HG03520 (cell line): ENCODE data around the gene HIPK2.

Experiments
- ATAC-seq: cut with Tn5 transposase; IDR thresholded peaks from one replicate; pipeline ENCODE4 v1.9.1; 2021; ENCODE audit warnings: mild to moderate bottlenecking, moderate library complexity; ENCODE audit not compliant: unreplicated experiment

HIPK2 gene

DNA sequence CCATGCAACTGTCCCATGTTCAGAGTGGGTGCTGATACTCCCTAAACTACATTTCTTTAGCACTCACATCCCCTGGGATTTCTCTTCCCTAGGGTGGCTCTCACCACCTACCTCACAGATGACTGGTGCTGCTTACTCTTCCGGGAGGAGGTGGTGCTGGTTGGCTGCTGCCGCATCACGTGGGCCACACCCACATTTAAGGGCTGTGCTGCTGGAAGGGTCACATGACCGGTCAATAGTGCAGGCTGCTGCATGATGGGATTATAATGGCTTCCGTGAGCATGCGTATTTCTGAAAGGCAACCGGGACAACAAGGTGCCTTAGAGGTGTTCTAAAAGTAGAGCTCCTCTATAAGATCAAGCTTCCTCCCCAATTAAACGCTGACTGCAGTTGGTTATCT, 177.5 kb downstream of the HIPK2 start:
- no peak for ATAC-seq

DNA sequence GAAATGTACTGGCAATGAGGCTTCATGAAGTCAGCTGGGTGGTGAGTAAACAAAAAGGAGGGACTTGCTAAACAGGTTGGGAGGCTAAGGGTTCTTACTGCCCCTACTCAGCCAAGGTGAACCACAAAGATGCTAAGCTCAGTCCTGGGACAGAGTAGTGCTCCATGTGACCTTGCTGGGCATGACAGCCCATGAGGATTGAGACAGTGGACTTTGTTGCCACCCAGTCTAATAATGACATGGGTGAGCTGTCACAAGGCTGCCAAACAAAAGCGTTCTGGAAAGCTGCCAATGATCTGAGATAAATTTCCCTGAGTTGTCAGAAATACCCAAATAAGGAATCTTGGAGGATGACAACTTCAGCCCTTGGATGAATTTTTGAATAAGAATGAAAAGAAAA, 179.2 kb downstream of the HIPK2 start:
- ATAC-seq, result no peak

DNA sequence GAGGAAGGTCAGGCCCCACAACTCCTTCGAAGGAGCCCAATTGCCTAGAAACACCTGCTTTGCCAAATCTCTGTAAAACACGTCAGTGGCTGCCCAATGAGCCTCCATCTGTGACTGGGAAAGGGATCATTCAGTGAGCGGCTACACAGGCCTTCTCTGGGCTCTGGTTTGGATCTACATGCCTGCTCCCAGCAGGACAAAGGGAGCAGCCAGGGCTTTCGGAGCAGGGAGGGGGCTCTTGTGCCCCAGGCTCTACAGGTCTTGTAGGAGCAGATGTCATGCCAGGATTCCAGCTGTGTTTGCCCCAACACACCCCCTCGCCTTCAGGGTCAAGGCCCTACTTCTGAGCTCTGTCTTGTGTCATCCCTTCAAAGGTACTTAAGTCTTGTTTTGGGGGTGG, 180.8 kb downstream of the HIPK2 start:
- no peak for ATAC-seq

DNA sequence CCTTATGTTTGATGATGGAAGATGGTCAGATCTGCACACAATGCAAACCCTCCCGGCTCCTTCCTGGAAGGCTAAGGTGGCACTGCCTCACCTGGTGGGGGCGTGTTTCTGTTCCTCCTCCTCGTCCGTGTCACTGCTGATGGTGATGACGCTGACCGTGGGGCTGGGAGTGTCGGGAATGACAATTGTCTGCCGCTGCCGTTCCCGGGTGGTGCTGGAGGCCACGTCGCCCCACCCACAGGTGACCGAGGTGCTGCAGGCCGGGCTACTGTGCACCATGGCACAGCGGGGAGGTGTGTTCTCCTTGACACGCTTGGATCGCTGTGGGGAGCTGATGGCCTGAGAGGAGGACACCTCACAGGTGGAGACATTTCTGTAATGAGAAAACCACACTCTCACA, 181.2 kb downstream of the HIPK2 start:
- no peak for ATAC-seq

DNA sequence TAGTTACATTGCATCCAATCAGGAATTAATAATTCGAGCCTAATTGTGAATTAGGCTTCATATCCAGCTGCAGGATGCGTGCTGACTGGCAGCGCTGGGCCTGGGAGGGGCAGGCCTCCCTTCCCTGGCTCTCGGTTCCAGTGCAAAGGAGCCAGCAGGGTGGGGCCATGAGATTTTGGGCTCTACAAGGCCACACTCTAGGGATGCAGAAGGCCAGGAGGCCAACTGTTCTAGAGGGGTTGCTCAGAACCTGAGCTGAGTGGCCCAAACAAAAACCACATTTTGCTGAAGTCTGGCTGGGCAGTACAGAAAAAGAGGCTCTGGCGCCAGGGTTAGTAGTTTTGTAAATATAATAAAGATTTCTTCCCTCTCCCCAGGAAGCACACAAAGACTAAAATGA, 182.0 kb downstream of the HIPK2 start:
- no peak for ATAC-seq

DNA sequence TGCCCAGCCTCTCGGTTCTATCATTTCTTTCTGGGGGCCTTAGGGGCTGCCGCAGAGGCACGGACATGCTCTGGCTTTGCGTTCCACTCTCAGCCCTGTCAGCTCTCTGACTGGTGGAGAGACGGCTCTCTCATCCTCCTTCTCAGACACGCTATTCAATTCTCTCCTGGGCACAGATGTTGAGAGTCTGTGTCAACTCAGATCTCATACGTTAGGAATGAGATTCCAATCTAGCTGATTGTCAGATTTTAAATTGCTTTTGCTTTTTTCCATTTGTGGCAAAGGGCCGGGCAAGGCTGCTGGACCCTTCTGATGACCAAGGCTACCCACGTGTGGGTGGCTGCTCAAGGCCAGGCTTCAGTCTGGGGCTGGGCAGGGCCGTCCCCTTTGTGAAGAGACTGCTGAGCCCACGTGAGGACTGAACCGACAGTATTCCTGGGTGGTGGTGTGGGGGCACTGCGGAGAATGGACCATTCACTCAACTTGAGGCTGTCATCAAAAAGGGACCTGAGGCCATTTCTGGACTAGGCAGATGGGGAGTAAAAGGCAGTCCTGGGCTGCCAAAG, 182.8 kb downstream of the HIPK2 start:
- no peak for ATAC-seq

DNA sequence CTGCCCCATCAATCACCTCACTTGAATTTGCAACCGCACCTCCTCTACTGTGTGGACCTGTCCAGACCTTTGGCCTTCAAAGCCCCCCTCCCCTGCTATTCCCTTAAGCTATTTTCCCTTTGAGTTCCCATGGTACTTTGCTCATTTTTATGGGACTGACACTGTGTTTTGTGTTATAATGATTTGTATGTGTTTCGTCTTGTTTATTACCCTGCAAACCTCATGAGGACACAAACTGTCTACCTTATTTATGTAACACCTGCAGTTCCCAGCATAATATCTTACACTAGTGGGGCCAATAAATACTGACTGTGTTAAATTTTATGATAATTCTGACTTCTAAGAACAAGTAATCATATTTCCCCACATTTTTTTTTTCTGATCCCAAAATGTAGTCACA, 183.7 kb downstream of the HIPK2 start:
- ATAC-seq, result no peak

DNA sequence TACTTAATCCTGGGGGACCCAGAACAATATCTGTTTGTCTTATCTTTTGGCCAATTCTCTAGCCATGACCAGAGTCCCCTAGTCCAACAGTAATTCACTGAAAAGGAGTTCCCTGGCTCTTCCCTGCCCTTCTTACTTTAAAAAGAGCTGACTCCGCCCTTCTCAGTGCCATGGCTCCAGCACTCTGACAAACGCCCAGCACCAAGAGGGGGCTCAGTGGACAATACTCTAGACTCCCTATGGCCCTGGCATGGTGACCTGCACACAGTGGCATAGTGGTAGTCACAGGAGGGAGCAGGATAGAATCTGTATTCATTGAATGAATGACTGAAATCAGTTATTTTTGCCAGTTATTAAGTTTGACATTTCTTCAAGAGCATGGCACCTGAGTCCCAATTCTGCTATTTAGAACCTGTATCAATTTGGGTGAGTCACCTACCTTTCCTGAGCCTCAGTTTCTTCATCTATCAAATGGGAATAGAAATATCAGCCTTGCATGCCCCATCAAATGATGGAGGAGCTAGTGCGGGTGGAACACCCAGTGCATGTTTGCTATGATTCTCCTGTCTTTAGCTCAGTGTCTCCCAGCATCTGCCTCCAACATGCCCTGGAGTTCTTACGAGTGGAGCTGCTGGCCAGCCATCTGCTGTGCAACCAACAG, 184.9 kb downstream of the HIPK2 start:
- no peak for ATAC-seq

DNA sequence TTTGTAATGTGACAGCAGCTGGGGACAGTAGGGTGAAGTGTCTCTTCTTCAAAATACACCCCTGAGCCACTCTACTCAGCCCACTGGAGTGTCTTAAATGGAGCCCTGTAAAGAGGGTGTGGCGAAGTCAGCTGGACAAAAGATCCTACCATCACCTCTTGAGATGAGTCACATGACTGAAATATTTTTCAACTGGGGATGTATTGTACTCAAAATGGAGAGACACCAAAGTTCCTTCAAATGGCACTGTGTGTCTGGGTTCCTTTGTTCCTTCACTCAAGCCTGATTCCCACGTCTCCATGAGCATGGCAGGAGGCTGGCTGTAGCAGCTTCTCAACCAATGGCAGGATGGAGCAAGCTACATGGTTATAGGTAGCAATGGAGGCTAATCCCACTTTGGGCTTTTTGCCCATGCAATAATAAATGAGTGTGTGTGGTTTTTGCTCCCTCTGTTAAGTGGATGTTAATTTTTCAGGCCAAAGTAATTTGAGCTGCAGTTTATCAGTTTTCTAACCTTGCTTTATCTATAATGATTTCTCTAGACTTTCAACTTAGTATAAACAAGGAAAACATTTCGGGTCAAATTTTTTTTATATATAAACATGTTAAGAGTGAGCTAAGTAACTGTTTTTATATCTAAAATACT, 186.1 kb downstream of the HIPK2 start:
- no peak for ATAC-seq

DNA sequence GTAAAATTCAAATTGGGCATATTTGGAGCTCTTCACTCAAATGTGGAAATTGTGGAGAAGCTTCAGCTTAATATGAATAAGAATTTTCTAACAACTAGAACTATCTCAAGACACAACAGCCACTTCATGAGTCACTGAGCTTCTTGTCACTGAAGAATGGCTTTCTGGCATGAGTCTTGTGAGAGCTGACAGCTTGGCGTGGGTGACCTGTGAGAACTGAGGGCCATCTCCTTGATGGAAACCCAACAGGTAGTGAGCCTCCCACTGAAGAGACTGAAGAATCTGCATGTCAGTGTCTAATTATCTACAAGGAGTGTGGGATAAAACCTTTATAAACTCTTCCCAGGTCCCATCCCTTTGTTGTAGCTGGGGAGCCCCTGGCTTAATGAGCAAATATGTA, 188.3 kb downstream of the HIPK2 start:
- no peak for ATAC-seq

DNA sequence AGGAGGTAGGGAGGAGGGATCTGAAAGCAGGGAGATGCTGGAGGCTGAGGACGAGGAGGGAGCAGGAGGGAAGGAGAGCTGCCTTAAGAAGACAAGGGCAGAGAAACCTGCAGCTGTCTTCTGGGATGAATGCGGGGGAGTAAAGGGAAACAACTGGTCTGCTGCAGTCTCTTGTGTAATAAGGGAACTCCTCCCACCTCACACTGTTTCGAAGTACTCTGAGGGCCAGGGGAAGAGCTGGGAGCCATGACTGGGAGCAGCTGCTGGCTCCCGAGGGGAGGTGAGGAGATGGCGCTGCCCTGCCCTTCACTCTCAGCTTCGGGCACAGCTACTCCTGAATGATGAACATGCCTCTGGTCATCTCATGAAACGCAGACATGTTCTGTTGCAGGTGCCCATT, 189.2 kb downstream of the HIPK2 start:
- ATAC-seq, result no peak

DNA sequence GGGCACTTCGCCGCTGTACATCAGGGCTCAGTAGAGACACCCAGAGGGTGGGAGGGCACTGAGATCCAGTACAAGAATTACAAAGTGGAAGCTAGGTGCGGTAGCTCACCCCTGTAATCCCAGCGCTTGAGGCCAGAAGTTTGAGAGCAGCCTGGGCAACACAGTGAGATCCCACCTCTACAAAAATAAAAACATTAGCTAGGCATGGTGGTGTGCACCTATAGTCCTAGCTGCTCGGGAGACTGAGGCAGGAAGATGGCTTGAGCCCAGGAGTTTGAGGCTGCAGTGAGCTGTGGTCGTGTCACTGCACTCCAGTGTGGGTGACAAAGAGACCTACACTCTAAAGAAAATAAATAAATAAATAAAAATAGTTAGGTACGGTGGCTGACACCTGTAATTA, 190.3 kb downstream of the HIPK2 start:
- no peak for ATAC-seq

DNA sequence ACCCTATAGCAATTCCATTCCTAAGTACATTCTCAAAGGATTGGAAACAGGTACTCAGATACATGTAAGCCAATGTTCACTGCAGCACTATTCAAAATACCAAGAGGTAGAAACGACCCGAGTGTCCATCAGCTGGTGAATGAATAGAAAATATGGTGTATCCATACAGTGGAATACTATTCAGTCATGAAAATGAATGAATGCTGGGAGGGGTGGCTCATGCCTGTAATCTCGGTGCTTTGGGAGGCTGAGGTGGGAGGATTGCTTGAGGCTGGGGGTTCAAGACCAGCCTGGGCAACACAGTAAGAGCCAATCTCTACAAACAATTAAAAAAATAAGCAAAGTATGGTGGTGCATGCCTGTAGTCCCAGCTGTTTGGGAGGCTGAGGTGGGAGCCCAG, 191.5 kb downstream of the HIPK2 start:
- ATAC-seq, result no peak

DNA sequence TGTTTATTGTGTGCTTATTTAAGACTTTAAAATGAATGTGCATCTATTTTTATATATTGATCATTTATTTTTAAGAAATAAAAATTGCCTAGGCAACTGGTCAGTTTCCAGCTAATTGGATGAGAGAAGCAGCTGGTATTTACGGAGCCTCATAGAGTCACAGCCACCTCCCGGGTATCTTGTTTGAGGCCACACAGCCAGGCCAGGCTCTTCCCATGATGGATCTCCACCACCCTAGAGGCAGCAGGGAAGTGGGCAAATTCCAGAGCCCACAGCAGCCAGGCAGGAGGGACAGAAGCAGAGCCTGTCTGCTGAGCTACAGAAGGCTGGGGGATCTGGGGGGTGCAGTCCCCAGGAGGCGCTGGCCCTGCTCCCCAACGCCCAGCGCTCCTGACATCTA, 192.8 kb downstream of the HIPK2 start:
- no peak for ATAC-seq

DNA sequence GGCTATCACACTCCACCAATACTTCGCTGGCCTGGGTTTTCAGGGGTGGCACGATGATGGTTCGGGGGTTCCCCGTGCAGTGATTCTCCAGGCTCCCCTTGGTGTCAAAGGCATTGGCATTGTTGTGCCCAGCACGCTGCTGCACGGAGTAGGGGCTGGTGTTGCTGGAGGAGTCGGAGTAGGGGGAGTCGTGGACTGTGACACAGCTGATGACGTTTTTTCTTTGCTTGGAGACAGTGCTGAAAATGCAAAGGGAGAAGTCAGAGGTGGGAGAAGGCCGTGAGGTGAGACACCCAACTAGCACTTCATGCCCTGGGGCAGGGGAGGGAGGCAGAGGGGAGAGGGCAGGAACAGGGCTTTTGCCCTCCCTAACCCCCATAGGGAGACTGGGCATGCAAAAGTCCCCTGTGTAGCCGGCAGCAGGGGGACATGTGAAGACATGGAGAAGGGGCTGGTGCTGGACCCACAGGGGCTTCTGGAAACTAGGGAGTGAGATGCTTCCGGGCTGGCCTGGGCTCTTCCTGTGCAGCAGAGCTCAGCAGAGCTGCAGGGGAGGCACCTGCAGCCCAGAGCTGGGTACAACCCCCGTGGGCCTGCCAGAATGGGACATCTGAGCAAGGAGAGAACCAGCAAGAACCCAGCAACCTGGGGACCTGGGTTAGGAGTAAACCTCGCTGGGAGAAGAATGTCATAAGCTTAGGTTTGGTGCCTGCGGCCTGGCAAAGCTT, 193.8 kb downstream of the HIPK2 start:
- no peak for ATAC-seq

DNA sequence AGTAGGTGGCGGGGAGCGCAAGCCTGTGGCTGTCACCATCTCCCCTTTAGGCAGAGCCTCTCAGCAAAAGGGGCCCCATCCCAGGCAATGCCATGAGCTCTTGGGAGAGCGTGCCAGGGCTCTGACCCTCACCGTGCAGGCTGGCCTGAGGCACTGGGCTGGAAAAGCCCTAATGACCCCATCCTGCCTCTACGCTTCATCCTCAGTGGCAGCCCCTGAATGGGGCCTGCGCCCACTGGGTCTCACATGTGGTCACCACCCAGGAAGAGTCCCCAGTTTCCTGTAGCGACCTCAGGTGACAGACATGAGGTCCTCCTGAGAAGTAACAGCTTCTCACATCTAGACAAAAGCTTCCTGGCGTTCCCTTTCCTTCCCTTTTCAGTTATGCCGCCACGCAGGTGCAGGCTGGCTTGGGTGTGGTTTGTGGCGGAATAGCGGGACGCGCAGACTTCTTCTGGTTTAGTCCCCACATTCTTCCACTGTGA, 195.1 kb downstream of the HIPK2 start:
- no peak for ATAC-seq

DNA sequence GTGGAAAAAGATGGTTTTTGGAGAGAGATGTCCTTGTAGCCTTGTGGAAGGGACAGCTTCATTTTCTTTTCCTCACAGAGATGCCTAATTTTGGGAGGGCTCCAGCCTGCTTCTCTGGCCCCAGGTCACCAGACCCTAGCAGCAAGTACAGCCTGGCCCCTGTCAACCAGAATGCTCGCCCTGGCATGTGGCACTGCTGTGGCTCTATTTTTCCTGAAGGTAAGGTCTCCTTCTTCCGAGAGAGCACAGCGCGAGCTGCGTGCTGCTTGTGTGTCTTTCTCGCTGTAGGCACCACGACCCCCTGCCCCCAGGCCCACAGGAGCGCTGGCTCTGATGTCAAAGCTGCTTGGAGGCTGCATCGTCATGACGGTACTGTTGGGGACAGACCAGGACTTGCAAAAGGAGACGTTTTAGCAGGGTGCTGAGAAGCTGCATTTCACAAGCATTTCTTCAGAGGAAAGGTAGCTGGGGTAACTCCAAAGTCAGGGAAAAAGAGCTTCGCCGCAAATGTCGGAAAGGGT, 195.6 kb downstream of the HIPK2 start:
- ATAC-seq, result no peak

DNA sequence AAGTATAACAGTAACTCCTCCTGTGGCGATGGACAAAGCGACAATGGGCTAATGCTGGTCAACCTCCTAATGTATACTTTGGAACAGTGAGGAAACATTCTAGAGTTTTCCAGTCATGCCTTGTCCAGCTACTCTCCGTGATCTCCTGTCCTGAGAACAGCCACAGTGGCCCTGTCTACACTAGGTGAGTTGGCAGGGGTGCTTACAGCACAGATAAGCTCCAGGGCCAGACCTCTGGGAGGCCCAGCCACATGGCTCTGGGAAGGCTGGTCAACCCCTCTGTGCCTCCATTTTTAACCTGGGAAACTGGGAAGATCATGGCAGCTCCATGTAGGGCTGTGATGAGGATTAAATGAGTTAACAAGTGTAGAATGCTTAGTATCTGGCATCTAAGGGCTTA, 197.4 kb downstream of the HIPK2 start:
- no peak for ATAC-seq

DNA sequence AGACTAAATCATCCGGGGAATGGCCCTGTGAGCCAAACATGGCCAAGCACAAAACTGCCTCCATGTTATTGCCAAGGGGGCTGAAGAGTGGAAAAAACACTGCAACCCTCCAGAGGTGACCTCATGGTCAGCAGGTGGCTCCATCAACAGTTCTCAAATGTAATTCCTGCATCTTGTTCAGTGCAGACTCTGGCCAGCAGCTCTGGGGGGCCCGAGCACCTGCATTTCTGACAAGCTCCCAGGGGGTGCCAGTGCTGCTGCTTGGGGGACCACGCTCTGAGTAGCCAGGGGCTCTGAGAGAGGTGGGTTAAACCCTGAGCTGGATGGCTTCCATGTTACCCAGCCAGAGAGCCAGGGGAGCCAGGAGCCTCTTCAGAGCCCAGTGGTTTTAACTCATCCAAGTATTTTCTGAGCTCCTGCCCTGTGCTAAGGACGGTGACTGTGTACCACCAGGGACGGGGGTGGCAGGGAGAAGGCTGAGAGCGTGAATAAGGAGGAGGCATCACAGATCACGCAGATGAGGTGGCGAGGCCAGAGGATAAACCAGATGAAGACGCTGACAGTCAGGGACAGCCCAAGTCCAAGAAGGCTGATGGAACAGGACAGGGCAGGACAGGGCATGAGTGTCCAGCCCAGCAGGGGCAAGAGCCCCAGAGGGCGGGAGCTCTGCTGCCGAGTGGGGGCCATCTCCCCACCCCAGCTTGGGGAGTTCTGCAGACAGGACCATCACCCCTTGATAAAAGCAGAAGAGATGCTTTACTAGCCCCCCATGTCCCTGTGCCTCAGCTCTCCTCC, 201.4 kb downstream of the HIPK2 start:
- ATAC-seq, result no peak

DNA sequence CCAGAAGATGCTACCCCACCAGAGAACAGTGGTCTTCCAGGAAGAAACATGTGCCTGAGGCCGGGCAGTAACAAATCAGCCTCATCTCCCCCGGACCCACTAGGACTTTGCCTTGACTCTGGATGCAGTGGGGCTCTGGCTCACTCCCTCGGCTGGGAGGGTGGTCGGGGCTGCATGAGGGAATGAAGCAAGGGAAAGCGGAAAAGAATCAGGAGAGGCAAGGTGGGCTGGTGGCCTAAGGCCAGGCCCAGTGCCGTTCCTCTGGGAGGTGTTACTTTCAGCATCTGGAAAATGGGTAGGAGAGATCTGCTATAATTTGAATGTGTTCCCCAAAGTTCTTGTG, 202.5 kb downstream of the HIPK2 start:
- ATAC-seq, result no peak
